Cardiac septum (tissue), 1 donor: Measurements from ENCODE around the gene EPHA4. TPM values are rescaled to one million over a fixed set of nuclear protein-coding genes. Genes with fewer than 3 reads are reported as not detected.

Experiments used
- DNase-seq: peaks from one replicate; pipeline ENCODE4 v3.0.0-alpha.2; 2020; ENCODE audit warnings: low spot score
- intact Hi-C: fragments of 100-400 bp; cut with DNase I; formaldehyde crosslinking; loops from one replicate; pipeline ENCODE4 v1.14.0; 2022
- total RNA-seq: library from RNA; stranded (reverse); fragmentation: NEBNext Ultra II Directional; extraction: Animal tissue kit (Norgen Biotek cat#: 25700); gene quantifications from one replicate; pipeline ENCODE4 v1.2.1, GENCODE V29; 2021
- donor health status: DM: no; HTN: no; CAD: no.

Gene EPHA4
- total RNA-seq, 1 donor from 2014 or later: 72.6 TPM

DNA sequence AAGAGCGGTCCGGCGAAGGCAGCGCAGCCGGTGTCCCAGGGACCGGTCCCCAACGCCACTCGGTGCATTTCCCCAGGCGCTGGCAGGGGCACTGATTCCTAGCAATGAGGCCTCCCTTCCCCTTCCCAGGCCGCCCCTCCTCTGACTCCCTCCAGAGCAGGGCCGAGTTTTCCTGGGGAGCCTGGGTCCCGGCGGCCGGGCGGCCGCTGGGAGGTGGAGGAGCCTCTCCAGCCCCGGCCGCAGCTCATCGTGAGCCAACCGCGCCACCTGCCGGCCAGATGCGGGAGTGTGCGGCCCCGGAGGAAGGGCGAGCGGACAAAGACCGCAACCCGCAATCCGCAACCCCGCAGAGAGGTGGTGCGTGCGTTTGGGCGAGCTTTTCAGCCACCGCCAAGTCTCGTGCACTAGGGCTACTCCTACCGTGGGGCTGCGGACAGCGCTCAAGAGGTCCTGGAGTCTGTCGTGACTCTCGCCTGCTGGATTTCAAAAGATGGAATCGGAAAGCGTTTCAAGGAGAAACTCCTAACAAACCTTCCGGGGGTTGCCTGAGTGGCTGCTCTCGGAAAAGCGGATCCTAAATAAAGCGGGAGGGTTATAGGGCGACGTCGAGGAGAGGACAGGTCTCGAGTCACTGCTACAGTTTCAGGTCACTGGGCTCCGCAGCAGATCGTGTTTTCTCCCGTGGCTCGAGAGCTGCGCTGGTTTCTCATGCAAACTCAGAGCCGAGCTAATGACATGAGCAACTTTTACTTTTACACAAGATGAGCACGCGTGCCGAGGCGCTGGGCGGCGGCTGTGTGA is 1.5 kb upstream of the EPHA4 start:
- intact Hi-C loops: loop anchor here (1.0 to 10.0 kb wide), 9 partner anchors 46 to 1837 kb away; no protein-coding TSS in a partner anchor
- DNase-seq: peak; percentile 92

DNA sequence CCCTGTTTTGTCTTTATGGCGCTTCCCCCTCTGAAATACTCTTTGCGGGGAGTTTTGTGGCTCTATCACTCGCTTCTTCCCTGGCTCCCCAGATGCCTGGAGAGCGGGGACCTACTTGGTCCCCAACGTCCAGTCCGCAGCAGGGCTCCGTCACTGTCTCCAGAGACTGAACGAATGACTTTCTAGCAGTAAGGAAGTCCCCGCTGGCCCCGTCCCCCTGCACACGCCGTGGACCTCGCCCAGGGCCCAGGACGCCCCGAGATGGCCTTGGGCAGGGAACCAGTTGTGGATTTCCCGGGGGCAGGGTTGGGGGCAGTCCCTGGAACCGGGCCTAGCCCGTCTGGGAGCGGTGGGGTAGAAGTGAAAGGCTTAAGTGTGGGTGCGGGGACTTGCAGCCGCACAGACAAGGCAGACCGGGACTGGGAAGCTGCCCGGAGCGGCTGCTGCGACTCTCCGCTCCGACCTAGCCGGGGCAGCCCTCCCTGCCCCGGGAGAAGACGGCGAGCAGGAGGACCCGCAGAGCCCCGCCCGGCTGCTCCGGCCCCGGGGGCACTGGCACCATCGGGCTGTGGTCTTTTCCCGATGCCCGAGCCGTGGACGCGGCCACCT is 821 bp upstream of the EPHA4 start:
- intact Hi-C loops: loop anchor here (1.0 to 10.0 kb wide), 9 partner anchors 46 to 1836 kb away; no protein-coding TSS in a partner anchor
- no peak for DNase-seq

DNA sequence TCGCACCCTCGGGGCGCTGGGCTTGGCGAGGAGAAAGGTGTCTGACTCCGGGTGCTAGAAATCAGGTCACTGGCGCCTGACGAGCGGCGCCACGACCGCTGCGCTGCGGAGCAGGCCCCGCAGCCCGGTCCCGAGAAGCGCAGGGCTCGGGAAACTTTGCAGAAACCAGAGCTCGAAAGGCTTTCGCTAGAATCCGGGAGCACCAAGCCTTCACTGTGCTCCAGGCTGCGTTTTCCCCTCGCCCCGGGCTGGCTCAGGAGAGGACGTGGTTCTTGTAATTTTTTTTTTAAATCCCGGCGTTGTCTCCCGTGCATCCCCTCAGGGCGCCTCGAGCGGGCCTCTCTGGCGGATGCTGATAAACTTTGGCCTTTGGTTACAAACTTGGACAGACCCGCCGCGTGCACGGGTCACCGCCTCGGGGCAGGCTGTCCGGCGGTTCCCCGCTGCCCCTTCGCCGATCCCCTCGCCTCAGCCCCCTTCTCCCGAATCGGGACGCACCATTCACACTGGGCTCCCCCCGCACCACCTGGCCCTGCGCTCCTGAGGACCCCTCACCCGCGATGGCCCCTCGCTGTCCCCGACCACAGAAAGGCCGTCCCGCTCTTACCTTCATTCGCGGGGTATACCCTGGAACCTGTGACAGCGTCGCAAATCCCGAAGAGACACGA is 419 bp downstream of the EPHA4 start:
- DNase-seq: peak; percentile 77
- intact Hi-C loops: loop anchor here (2.0 to 10.0 kb wide), 10 partner anchors 44 to 1835 kb away; no protein-coding TSS in a partner anchor

DNA sequence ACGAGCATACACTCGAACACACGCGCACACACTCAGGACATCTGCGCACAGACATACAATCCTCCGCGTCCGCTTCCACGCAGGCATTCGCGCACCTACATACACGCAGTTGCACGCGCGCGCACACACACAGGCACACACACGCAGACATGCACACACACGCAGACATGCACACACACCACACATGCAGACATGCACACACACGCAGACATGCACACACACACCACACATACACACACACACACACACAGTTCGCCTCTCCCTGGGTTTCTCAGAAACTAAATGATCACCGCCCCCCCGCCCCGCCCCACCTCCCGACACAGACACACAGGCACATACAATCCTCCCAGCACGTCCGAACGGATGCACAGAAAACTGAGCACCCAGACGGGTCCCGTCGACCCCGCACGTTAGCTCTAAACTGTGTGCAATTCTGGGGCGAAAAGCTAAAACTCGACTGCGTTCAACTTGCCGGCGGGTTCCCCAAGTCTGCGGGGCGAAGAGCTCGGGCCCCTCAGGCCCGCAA is 1.0 kb downstream of the EPHA4 start:
- no peak for DNase-seq
- intact Hi-C loops: loop anchor here (2.0 to 10.0 kb wide), 8 partner anchors 44 to 1576 kb away; no protein-coding TSS in a partner anchor

- intact Hi-C loops: loop anchor here (2.0 to 10.0 kb wide), 8 partner anchors 43 to 1576 kb away; no protein-coding TSS in a partner anchor
- no peak for DNase-seq
These were observed 1.7 kb downstream of the EPHA4 start for GRCh38 chr2:221570321-221570935.

DNA sequence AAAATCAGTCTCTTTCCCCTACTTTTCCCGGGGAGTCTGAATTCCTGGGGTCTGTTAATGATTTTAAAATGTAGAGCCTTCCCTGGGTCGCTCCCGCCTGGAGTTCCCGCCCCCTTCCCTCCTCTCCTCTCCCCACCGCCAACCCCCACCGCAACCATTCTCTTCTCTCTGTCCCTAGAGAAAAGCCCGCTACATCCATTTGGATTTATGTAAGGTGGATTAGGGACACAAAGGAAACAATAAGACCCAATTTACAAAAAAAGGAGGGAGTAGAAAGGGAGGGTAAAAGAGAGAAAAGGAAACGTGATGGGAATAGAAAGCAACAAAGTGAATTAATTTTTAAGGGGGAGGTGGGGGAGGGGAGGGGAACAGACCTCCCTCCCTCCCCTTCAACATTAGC is 2.2 kb downstream of the EPHA4 start:
- intact Hi-C loops: loop anchor here (2.0 to 10.0 kb wide), 8 partner anchors 43 to 1575 kb away; no protein-coding TSS in a partner anchor
- DNase-seq: no peak

DNA sequence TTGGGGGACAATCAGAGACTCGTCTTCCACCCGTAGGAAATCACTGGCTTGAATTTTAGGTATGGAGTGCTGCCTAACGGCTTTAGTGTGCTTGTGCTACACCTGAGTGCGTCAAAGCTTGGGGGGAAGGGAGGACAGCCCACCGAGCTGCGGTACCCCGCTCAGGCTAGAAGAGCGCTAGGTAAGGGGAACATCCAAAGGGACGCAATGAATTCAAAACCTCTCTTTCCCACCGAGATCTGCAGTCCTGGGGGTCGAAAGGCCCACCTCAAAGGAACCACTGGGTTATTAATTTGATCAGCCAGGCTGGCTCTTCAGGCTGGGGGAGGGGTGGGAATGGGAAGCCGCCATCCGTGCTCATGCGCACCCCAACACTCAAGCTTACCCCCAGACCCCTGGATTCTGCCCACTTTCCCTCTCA is 2.7 kb downstream of the EPHA4 start:
- intact Hi-C loops: no loop called here
- DNase-seq: no peak

DNA sequence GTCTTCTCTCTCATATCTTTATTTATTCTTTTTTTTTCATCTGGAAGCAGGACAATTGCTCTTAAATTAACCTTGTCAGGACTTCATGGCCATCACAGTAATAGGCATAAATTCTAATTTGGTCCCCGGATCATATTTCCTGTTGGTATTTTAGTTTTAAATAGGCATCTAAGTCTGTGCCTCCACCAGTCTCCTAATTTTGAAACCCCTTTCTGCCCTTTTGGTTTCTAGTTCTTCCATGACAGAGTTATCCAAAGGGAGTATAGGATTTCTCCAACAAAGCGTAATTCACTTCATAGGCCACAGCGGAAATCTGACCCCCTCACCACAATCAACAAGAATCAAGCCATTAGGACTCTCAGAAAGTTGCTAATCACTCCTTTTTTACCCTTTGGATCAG is 3.8 kb downstream of the EPHA4 start:
- intact Hi-C loops: no loop called here
- DNase-seq: no peak

- DNase-seq: no peak
- intact Hi-C loops: no loop called here
These were observed 4.3 kb downstream of the EPHA4 start for GRCh38 chr2:221567809-221568208.

GRCh38 chr2:221567231-221567760 is 4.8 kb downstream of the EPHA4 start:
- intact Hi-C loops: no loop called here
- DNase-seq: no peak

DNA sequence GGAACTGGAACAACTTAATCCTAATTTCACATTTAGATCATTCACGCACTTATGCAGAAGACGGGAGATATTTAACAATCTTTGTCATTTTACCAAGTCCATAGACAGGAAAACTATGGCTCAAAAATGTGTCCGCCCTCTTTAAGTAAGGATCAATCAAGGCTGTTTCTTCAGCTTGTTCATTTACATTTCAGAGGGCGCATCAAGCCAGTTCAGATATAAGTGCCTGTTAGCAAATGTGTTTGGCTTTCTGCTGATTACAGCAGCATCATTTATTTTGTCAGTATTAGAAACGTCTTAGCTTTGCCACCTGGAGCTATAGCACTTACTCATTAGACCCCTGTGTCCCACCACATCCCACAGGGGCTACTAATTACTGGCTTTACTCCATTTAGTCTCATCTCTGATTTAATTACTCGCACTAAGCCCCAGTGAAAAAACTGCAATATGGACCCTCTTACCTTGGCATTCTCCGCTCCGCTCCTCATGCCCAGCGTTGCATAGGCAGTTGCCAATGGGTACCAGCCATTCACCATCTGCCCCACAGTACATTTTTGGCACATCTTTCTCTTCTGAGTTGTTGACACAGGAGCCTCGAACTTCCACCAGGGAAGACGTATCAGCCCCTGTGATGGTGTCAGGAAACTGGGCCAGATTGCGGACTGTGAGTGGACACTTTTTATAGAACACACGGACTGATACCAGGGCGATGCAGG is 8.7 kb downstream of the EPHA4 start:
- no peak for DNase-seq
- intact Hi-C loops: no loop called here

- intact Hi-C loops: no loop called here
- DNase-seq: no peak
These were observed 9.9 kb downstream of the EPHA4 start for GRCh38 chr2:221562226-221562625.

DNA sequence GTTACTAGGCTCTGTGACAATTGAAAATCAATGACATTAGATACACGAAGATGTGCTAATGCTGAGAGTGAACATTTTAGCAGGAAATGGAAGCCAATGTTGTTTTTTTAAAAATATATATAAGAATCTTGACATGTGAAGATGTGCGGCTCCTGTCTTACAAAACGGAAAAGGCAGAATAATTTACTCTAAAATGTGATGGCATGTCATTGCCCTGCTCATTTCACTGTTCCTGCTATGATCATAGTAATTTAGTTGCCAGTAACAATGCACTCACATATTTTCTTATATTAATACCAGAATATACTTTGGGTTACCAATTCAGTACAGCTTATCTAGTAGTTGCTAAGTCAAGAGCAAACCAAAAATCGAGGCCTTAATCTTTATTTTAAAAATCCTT is 10.3 kb downstream of the EPHA4 start:
- no peak for DNase-seq
- intact Hi-C loops: no loop called here

DNA sequence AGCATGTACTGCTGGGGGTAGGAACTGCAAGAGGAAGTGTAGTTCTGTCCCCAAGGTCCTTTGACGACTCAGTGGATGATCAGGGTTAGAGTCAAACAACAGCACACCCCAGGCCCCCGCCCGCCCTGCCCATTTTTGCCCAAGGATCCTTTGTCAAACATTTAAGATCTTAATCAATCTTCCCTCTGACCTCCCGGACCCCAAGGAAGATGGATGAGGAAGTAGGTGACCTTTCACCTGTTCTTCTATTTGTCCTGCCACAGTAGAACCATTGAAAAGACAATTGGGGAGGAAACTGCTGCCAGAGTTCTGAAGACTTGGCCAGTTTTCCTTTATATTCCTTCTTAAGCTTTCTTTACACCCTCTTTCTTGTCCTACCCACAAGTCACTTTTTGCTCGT is 12.1 kb downstream of the EPHA4 start:
- DNase-seq: no peak

DNA sequence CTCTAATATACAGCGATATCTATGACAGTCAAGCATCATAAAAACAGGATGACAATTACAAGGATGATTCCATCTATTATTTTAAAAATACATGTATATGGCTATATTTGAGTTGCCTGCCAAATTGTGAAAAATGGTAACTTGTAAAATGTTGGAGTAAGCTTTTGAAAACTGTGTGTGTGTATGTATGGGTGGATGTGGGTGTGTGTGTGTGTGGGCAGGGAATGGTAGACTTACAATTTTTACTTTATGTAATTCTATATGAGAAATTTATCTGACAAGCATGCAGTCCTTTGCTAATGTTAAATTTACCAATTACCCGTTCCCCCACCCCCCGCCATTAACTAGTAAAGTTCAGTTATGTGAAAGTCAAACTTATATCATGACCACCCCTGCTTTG is 14.0 kb downstream of the EPHA4 start:
- DNase-seq: no peak
- intact Hi-C loops: no loop called here

More for the DNA sequence above, 12.1 kb downstream of the EPHA4 start:
- intact Hi-C loops: loop anchor here (1.0 kb wide), 1 partner anchor 28 kb away; no protein-coding TSS in a partner anchor

- no peak for DNase-seq
- intact Hi-C loops: no loop called here
These were observed 16.6 kb downstream of the EPHA4 start for GRCh38 chr2:221555494-221555846.

- DNase-seq: no peak
- intact Hi-C loops: no loop called here
These were observed 17.2 kb downstream of the EPHA4 start for GRCh38 chr2:221554769-221555493.

- DNase-seq: no peak
- intact Hi-C loops: no loop called here
These were observed 18.8 kb downstream of the EPHA4 start for GRCh38 chr2:221553333-221553732.
